T1000 (cell line): ENCODE measurements around the gene KRT35.

Source experiments
- DNase-seq: peaks from one replicate; lab custom pipeline; 2025; ENCODE audit warnings: mixed read lengths; lab: John Stamatoyannopoulos, UW

KRT35 gene

DNA sequence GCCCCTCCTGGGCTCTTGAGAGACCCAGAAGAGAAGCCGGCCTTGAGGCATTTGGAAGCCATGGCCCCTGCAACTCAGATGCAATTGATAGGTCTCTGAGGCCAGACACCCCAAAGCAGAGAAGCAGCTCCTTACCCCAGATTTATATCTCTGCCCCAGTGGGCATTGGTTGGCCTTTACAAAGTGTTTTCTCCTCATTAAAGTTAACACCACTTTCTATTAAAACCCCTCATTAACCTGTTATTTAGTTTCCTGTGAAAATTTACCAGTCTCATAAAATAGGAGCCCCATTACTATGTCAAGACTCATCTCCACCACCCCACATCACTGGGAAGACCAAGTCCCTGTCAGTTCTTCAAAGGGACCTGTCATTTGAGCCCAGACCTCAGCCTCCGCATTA lies at the start of gene KRT35:
TSS of gene KRT35 (minus strand) at position 116 of the 400 bp plus-strand sequence. CDS start at position 62, 54 bp downstream.
- DNase-seq = no peak

DNA sequence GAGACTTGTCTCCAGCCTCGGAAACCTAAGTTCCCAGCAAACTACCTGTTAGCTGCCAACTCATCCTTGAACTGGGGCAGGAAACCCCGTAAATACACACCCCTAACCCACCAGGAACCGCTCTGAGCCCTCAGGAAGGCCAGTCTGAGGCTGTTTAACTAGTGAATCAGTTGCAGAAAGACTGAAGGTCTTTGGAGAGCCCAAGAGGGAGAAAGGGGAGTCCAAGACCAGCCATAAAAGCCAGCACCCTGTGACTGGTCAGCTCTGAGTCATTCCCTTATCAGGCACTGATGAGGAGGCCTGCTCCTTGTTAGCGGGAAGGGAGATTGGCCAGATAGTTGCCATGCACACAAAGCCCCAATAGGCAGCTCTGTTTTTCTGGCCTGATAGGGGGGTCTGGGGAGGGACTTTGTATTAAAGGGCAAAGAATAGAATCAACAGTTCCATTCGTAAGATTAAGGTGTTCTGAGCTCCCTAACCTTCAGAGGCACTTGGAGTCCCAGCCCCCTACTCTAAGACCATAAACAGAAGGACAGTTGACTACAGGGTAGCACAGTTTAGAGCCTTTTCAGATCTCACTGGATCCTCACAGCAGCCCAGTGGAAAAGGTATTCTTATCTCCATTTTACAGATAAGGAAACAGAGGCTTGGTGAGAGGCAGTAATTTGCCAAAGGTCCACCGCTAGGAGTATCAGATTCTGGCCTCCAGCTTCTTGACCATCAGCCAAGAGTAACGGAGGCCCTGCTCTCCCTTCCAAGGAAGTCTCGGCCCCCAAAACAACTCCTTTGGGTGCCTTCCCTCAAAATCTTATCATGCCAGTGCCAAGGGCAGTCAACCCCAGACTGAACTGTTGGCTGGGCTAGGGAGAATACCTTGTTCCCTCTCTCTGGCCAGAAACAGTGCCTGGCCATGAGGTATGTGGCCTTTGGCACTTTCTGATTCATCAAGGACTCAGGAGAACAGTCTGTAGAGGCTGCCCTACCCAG lies 49.4 kb upstream of the KRT35 start:
- peak; percentile 83 for DNase-seq

DNA sequence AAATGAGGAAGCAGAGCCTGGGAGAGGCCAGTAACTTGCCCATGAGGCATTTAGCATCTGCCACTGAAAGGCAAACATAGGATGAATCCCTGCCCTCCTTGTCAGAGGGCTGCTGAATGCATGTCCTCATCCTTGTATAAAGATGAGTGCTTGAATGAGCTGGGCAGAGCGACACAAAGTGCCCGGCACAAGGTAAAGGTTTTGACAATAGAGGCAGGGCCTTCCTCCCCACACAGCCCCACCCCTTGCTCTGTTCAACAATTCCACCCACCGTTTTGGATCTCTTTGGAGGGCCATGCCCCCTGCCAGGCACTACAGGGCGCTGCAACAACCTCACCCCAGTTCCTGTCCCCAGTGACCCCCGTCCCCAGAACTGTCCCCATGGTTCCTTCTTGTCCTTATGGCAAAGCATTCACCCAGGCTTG lies 48.6 kb upstream of the KRT35 start:
- DNase-seq = no peak

- no peak for DNase-seq
Observed at GRCh38 chr17:41528959-41529353, 48.0 kb upstream of the KRT35 start.

- no peak for DNase-seq
Observed at GRCh38 chr17:41527063-41528023, 46.4 kb upstream of the KRT35 start.

DNA sequence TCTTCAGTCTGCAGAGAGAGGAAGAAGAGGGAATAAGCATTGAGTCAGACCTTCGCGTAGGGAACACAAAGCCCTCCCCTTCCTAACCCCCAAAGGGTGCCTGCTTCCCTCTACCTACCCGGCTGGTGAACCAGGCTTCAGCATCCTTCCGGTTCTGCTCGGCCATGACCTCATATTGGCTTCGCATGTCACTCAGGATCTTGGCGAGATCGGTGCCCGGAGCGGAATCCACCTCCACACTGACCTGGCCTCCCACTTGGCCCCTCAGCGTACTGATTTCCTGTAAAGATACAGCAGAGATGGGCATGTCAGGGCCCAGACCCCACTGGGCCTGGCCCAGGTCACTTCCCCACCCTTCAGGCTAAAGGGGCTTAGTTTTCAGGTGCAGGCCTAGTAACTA lies 43.3 kb upstream of the KRT35 start:
- no peak for DNase-seq

DNA sequence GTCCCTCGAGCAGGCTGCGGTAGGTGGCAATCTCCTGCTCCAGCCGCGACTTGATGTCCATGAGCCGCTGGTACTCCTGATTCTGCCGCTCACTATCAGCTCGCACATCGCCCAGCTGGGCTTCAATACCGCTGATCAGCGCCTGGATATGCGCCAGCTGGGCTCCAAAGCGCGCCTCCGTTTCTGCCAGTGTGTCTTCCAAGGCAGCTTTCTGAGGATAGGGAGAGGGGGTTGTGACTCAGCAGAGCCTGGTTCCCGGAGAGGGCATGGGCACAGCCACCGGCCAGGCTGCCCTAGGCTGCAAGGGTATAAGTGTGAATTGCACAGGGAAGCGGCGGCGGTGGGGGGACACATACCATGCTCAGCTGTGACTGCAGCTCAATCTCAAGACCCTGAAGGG lies 42.8 kb upstream of the KRT35 start:
- no peak for DNase-seq

DNA sequence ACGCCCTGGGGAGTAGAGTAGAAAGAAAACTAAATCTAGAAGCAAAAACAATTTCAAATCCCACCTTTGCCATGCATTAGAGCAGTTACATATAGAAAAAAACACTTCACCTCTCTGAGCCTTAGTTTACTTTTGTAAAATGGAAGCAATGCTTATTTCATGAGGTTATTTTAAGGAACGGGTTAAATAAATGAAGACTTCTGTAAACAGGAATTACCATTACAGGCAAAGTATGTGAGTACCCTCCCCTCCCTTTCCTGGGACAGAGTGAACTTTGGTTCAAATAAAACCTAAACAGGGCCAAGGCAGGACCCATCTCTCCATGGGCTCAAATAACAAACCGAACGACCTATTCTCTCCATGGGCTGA lies 42.3 kb upstream of the KRT35 start:
- no peak for DNase-seq

GRCh38 chr17:41522301-41523224 lies 41.6 kb upstream of the KRT35 start:
- DNase-seq = no peak

DNA sequence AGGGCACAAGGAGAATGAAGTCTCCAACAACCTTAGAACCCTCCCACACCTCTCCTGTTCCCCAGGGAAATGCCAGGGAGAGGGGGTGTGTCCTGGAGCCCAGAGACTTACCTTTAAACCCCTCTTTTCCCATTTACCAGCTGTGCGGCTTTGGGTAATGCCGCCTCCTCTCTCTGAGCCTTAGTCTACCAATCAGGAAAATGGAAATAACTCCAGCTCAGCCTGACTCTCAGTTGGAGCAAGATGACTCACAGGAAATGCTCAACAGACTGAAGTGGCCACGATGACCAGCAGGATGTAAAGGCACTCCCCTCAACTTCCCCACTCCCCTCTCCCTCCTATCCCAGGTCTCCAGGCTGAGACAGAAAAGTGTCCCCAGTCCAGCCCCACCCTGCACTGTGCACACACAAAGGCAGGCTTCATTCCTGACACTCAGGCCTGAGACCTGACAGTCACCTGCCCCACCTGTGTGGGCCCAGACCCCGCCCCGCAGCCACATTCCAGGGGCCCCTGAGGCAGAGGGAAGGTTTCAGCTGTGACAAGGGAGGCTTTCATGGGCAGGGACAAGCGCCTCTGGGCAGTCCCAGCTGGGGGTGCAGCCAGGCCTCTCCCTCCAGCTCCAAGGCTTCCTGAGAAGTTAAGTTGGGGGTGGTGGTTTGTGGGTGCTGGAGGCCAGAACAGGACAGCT lies 40.8 kb upstream of the KRT35 start:
- peak; percentile 6 for DNase-seq

- peak; percentile 38 for DNase-seq
Observed at GRCh38 chr17:41520821-41521521, 40.0 kb upstream of the KRT35 start.

DNA sequence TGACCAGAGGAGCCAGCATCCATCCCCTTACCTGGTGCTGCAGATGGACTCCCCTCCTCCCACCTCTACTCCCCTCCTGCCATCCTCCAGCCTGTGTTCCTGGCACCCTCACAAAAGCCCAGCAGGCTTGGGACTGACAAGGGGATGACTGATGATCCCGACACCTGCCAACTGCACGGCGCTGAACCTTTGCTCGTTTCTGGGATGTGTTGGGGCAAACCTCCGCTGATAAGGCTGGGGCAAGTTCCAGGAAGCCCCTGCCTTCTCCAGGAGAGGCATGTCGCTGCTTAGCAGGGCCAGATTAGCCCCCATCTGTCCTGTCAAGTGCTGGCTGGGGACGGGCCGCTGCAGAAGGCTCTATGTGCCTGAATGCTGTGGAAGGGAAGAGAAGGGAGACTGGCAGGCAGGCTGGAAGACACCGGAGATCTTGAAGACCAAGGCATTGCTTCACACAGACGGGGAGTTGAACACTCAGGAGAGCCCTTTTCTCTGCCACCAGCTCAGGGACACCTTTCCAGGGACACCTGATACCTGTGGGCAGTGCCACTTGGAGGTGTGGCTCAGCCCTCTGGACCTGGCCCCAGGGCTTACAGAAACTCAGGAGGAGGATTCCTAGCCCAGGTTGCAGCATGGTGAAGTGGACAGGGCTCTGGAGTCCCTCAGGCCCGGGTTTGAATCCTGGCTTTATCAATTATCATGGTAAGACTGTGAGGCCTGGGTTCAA lies 38.7 kb upstream of the KRT35 start:
- DNase-seq = no peak

DNA sequence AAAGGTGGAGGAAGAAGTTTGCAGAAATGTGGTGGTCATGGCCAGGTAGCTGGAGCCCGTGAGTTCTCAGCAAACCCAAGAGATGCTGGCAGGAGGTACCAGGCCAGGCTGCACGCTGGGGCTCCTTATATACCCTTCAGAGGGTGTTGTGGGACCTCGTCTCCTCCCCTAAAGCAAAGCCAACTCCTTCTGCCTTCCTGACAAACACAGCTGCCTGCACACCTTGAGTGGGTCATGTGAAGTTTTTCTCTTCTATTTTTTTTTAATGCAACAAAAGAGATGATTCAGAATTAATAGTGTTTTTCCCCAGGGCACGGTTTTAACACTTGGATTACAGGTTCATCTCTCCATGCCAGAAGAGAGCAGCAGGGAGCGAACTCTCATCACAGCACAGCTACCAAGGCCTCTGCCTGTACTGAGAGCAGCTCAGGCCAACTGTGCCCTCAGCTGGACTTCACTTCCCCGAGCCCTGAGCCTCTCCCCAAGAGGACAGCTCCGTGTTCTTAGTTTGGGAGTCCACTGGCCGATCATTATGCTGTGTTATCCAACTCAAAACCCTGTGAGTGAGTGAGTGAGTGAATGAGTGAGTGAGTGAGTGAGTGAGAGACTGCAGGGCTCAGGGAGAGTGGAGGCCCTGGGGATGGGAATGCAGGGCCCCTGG lies 38.0 kb upstream of the KRT35 start, which contains the start of gene KRT15:
TSS of gene KRT15 (minus strand) at position 102 of the 661 bp plus-strand sequence. CDS start at position 39, 63 bp downstream.
- peak; percentile 7 for DNase-seq

GRCh38 chr17:41518031-41518430 lies 37.1 kb upstream of the KRT35 start:
- DNase-seq = no peak

DNA sequence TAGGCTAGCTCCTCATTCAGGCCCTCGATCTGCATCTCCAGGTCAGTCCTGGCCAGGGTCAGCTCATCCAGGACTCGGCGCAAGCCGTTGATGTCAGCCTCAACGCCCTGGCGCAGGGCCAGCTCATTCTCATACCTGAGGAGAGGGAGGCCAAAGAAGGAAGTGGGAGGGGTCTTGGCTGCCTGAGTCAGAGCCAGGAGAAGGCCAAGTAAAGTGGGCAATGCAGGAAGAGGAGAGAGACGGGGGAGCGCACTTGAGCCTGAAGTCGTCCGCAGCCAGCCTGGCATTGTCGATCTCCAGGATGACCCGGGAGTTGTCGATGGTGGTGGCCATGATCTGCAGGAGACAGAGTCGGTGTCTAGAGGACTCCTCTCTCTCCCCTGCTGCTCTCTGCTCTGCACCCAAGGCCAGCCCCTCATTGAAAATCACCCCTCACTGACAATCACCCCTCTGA lies 35.9 kb upstream of the KRT35 start:
- DNase-seq = no peak

DNA sequence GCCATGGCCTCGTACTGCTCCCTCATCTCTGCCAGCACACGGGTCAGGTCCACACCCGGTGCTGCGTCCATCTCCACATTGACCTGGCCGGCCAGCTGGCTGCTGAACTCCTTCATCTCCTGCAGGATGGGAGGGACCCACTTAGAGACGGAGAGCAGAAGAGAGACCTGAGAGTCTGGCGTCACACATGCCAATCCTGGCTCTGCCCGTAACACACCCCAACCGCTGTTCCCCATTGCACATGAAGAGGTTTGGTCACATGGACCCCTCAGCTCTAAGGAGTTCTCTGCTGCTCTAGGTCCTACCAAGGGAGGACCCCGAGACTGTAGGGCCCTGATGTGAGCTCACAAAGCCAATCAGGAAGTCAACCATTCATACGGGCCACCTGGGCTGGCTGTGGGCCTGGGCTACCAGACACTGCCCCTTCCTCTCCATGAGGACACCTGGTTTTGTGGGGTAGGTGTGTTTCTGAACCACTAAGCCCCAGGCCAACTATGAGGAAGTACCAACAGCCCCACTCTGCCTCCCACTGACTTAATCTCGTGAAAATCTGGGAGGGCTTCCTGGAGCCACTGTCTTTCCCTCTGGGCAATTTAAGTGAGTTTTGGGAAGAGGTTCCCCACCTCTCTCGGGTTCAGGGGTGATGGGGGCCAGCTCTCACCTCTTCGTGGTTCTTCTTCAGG lies 35.3 kb upstream of the KRT35 start:
- no peak for DNase-seq

GRCh38 chr17:41513168-41513547 lies 32.2 kb upstream of the KRT35 start:
- DNase-seq = no peak

DNA sequence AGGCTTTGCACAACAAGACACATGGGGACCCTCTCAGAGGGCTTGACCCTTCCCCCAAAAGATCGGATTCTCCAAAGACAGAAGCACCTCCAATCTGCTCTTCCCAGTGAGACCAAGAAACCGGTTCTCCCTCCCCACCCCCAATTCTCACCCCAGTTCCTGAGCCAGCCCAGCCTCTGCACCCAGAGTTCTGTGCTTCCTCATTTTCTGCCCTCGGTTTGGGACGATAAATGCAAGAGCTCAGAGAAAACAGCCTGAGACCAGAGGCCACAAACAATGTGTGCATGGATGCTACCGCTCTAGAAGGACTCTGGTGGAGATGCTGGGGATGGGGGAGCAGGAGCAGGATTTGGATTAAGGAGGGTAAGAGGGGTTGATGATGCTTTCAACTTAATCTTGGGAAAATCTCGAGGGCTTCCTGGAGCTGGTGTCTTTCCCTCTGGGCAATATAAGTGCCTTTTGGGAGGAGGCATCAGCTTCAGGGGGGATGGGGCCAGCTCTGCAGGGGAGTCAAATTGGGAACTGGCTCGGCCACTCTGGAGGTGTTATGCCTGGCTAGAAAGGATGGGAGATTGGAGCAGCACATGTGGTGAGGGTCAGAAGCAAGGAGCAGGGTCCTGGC lies 31.7 kb upstream of the KRT35 start:
- no peak for DNase-seq
